ENCODE data around the gene RXFP4.
"Not testable (repeated sequence)": the region's sequence is repeated elsewhere in the genome, so short reads cannot be mapped to it uniquely, and the experiment has no call there.

Gene RXFP4

GRCh38 chr1:155940993-155941844, at the start of gene RXFP4:
TSS of gene RXFP4 (plus strand) at chr1:155941638. CDS start at chr1:155941710, 72 bp downstream.
- no peak for DNase-seq

GRCh38 chr1:155892796-155893195, 48.6 kb upstream of the RXFP4 start:
- DNase-seq, result no peak

- DNase-seq, result peak; percentile 2
Measured at GRCh38 chr1:155893389-155894142, 47.9 kb upstream of the RXFP4 start.

GRCh38 chr1:155895617-155896016, 45.8 kb upstream of the RXFP4 start:
- DNase-seq, result not testable (repeated sequence)

- not testable (repeated sequence) for DNase-seq
Measured at GRCh38 chr1:155896476-155896875, 45.0 kb upstream of the RXFP4 start.

- no peak for DNase-seq
Measured at GRCh38 chr1:155897746-155898145, 43.7 kb upstream of the RXFP4 start.

GRCh38 chr1:155898888-155899287, 42.5 kb upstream of the RXFP4 start:
- DNase-seq, result no peak

GRCh38 chr1:155899683-155900082, 41.8 kb upstream of the RXFP4 start:
- DNase-seq, result no peak

- DNase-seq, result no peak
Measured at GRCh38 chr1:155900161-155900560, 41.3 kb upstream of the RXFP4 start.

- no peak for DNase-seq
Measured at GRCh38 chr1:155904261-155904660, 37.2 kb upstream of the RXFP4 start.

GRCh38 chr1:155909894-155910293, 31.5 kb upstream of the RXFP4 start:
- DNase-seq, result peak; percentile 43

- peak; percentile 23 for DNase-seq
Measured at GRCh38 chr1:155910621-155911121, 30.8 kb upstream of the RXFP4 start.

GRCh38 chr1:155911156-155912055, 30.0 kb upstream of the RXFP4 start, which contains the start of gene RIT1:
TSS of gene RIT1 (minus strand) at chr1:155911349. CDS start at chr1:155910761, 588 bp downstream.
- peak; percentile 86 for DNase-seq

- DNase-seq, result no peak
Measured at GRCh38 chr1:155912056-155912536, 29.3 kb upstream of the RXFP4 start.

- no peak for DNase-seq
Measured at GRCh38 chr1:155913969-155914757, 27.3 kb upstream of the RXFP4 start.

GRCh38 chr1:155918660-155919059, 22.8 kb upstream of the RXFP4 start:
- DNase-seq, result no peak

- DNase-seq, result no peak
Measured at GRCh38 chr1:155919801-155920200, 21.6 kb upstream of the RXFP4 start.

- no peak for DNase-seq
Measured at GRCh38 chr1:155920717-155921116, 20.7 kb upstream of the RXFP4 start.

GRCh38 chr1:155925506-155925905, 15.9 kb upstream of the RXFP4 start:
- DNase-seq, result no peak

GRCh38 chr1:155929057-155929456, 12.4 kb upstream of the RXFP4 start:
- DNase-seq, result no peak

GRCh38 chr1:155930725-155931124, 10.7 kb upstream of the RXFP4 start:
- not testable (repeated sequence) for DNase-seq

Data from CD4-positive, alpha-beta T cell treated with Interferon gamma for 1 hour (primary cell).